Spleen (tissue), 11 donors: Measurements from ENCODE around the gene NFIX. TPM values are rescaled to one million over a fixed set of nuclear protein-coding genes. Genes with fewer than 3 reads are reported as not detected.
A peak's percentile ranks its signal among the peaks of the same experiment; 100 is the strongest.

Experiments used
- DNase-seq: peaks from one replicate; pipeline ENCODE4 v3.0.0-alpha.2; 2020
- H3K27ac ChIP-seq, 8 donors: fragments of 200-600 bp; sonication (generic) in 7 of 8; 1 replicate in 4 of 8; 2 replicates in 4 of 8; pipeline versions ENCODE4 v1.5.0 to v1.8.0; 2016 to 2021; ENCODE audit warnings: inconsistent platforms in 4 of 8, mild to moderate bottlenecking in 4 of 8, moderate library complexity in 1 of 8
- H3K27me3 ChIP-seq, 7 donors: fragments of 200-600 bp; sonication (generic) in 6 of 7; replicated peaks in 1 of 7; 1 replicate in 4 of 7; 2 replicates in 3 of 7; pipeline versions ENCODE4 v1.5.0 to v1.8.0; 2016 to 2021; ENCODE audit warnings: inconsistent platforms in 3 of 7, mild to moderate bottlenecking in 1 of 7
- H3K36me3 ChIP-seq, 6 donors: fragments of 200-600 bp; sonication (generic) in 5 of 6; 1 replicate in 4 of 6; 2 replicates in 2 of 6; pipeline versions ENCODE4 v1.5.0 to v1.8.0; 2016 to 2021; ENCODE audit warnings: inconsistent platforms in 2 of 6
- H3K4me1 ChIP-seq, 6 donors: fragments of 200-600 bp; sonication (generic) in 5 of 6; 1 replicate in 3 of 6; 2 replicates in 3 of 6; pipeline versions ENCODE4 v1.5.0 to v1.8.0; 2016 to 2021; ENCODE audit warnings: inconsistent platforms in 3 of 6
- H3K4me3 ChIP-seq, 8 donors: fragments of 200-600 bp; sonication (generic) in 7 of 8; 1 replicate in 4 of 8; 2 replicates in 4 of 8; pipeline versions ENCODE4 v1.5.0 to v1.8.0; 2016 to 2021; ENCODE audit warnings: inconsistent platforms in 4 of 8, mild to moderate bottlenecking in 4 of 8, moderate library complexity in 2 of 8
- H3K9me3 ChIP-seq, 8 donors: fragments of 200-600 bp; sonication (generic) in 7 of 8; 1 replicate in 4 of 8; 2 replicates in 4 of 8; pipeline versions ENCODE4 v1.5.0 to v1.8.0; 2016 to 2021; ENCODE audit warnings: inconsistent platforms in 4 of 8
- POLR2A ChIP-seq, 3 donors: fragments of 450-650 bp; IDR thresholded peaks; one replicate each; pipeline ENCODE4 v1.5.1; 2017; ENCODE audit warnings: antibody characterized with exemption in 3 of 3, mild to moderate bottlenecking in 1 of 3
- POLR2AphosphoS5 ChIP-seq, 3 donors: sonication (generic); formaldehyde crosslinking; IDR thresholded peaks; one replicate each; pipeline ENCODE4 v1.5.1; 2017; ENCODE audit warnings: antibody characterized with exemption in 3 of 3
- WGBS, 5 donors: extraction: QIAGEN DNeasy Blood & Tissue Kit in 3 of 5; methylation state at CpG; one replicate each; pipeline versions ENCODE4 v1.1.5 to v1.1.7; 2013 to 2018; 5-methylcytosine and 5-hydroxymethylcytosine counted together
- intact Hi-C: fragments of 100-400 bp; cut with DNase I; formaldehyde crosslinking; loops from one replicate; pipeline ENCODE4 v1.15.0; 2023; ENCODE audit warnings: low total_unique reads
- polyA plus RNA-seq, 3 donors: library from polyadenylated mRNA; stranded (reverse); fragments of 200-250 nt; gene quantifications; one replicate each; pipeline ENCODE4 v1.2.1, GENCODE V29; 2013
- total RNA-seq, 7 donors: library from RNA; depleted of rRNA in 3 of 7; stranded (reverse); fragments of >200 nt in 3 of 7; fragmentation: NEBNext Ultra II Directional in 4 of 7; extraction: Animal tissue kit (Norgen Biotek cat#: 25700) in 4 of 7; gene quantifications; one replicate each; pipeline versions ENCODE4 v1.1.0 to v1.2.1, GENCODE V29; 2016 to 2021
- TF ChIP-seq, protein P1 (sequence below), 11 experiments: fragments of 200-600 bp in 7 of 11; fragments of 450-650 bp in 4 of 11; sonication (generic) in 4 of 11; IDR thresholded peaks in 8 of 11; conservative IDR thresholded peaks in 3 of 11; 1 replicate in 7 of 11; 2 replicates in 4 of 11; pipeline versions ENCODE4 v1.4.0 to v1.8.0; 2016 to 2021; ENCODE audit warnings: antibody characterized with exemption in 11 of 11, inconsistent platforms in 4 of 11, mild to moderate bottlenecking in 1 of 11
- donor health status: healthy with polysubstance abuse.
- donor health status: DM: no; HTN: no; CAD: no; lungs with moderate emphysema.
- donor health status: DM: no; HTN: no; CAD: no.
- donor health status: Bipolar disorder and iron deficiency.
- donor health status: healthy.
- donor health status: DM: no; HTN: no; CAD: no.
- donor health status: DM: yes; HTN: yes; CAD: no.

Gene NFIX
- total and polyA plus RNA-seq, 10 donors, result 1.1 to 41.4 (median 17.5) TPM

DNA sequence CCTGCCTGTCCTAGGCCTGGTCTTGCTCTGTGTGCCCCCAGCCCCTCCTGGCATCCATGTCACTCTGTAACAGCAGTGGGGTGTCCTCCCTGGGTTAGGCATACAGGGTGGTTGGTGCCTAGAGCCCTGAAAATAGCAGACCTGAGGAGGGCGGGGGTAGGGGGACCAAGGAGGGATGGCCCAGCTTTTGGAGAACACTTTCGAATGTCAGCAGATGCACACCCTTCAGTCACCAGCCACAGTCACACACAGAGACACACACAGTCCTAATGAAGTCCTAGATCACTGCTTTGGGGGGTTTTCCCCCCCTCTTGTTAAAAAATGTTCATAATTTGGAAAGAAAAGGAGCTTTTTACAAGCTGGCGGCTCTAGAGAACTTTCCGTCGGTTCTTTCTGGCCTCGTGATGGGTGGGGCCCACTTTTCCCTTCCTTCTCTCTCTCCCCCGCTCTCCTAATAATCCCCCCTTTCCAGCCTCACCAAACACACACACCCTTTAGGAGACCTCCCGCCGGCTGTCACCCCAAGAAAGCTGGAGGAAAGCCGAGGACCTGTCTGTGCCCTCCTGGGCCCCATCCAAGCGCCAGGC is 59.4 kb downstream of the NFIX start:
- H3K27me3 ChIP-seq, result peaks cover 0 to 16% (median 0%) of the 10 kb centered on the region in 7 donors
- H3K4me3 ChIP-seq, result no peak overlapping the region
- peaks cover 19 to 84% (median 45%) of the 10 kb centered on the region in 6 donors for H3K4me1 ChIP-seq
- intact Hi-C loops, result no loop called here
- DNase-seq, result no peak
- WGBS, 5 donors, result 46 to 78% (median 65%) methylated on average over 11 of the region's 11 CpGs
- H3K27ac ChIP-seq, result peak overlapping the region in 7 of 8 donors; percentile 58 to 76 (median 66)
- H3K9me3 ChIP-seq, result no peaks in the 10 kb centered on the region
- TF ChIP-seq POLR2AphosphoS5 (IDR thresholded peaks at IDR 0.05), result no peak
- TF ChIP-seq POLR2A (IDR thresholded peaks at IDR 0.05), result no peak
- TF ChIP-seq, protein P1, sequence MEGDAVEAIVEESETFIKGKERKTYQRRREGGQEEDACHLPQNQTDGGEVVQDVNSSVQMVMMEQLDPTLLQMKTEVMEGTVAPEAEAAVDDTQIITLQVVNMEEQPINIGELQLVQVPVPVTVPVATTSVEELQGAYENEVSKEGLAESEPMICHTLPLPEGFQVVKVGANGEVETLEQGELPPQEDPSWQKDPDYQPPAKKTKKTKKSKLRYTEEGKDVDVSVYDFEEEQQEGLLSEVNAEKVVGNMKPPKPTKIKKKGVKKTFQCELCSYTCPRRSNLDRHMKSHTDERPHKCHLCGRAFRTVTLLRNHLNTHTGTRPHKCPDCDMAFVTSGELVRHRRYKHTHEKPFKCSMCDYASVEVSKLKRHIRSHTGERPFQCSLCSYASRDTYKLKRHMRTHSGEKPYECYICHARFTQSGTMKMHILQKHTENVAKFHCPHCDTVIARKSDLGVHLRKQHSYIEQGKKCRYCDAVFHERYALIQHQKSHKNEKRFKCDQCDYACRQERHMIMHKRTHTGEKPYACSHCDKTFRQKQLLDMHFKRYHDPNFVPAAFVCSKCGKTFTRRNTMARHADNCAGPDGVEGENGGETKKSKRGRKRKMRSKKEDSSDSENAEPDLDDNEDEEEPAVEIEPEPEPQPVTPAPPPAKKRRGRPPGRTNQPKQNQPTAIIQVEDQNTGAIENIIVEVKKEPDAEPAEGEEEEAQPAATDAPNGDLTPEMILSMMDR (IDR thresholded peaks at IDR 0.05 in 8 of 11, conservative IDR thresholded peaks at IDR 0.05 in 3 of 11), result no peak
- H3K36me3 ChIP-seq, result no peaks in the 10 kb centered on the region

DNA sequence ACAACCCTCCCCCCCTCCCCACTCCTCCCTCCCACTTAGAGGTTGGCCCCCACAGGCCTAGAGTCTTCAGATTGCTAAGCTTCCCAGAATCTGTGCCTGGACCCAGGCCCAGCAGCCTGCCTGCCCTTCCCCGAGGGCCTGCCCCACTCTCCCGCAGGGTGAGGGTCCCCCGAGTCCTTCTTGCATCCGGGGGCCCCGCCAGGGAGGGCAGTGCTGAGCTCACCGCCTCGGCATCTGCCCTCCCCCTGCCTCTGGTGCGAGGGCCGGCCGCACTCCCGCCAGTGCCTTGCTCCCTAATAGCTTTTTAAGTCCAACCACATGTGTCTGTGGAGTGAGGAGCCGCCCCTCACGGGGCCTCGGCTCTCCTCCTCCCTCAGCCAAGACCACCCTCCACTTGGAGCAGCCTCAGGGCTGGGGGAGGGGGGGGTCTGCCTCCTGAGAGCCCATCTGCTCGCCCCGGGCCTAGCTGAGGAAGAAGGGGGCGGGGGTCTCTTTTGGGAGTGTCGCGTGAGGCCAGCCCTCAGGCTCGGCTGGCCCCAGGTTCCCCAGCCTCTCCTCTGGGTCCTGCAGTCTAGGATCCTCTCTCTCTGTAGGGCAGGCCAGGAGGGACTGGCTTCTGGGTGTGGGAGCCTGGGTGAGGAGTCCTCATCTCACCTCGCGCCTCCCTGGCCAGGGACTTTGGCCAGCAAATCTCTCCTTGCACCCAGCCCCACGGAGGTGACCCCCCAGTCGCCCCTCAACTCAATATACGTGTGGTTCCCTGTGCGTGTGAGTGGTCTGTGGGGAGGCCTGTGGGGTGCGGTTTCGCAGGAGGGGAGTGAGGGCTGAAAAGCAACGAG is 60.2 kb downstream of the NFIX start:
- Histone ChIP-seq H3K4me3 (no peak overlapping the region), H3K27me3 (peaks cover 0 to 23% (median 0%) of the 10 kb centered on the region in 7 donors), H3K36me3 (no peaks in the 10 kb centered on the region), H3K9me3 (no peaks in the 10 kb centered on the region), H3K27ac (peak overlapping the region in 7 of 8 donors; percentile 58 to 76 (median 66)), H3K4me1 (peaks cover 23 to 89% (median 50%) of the 10 kb centered on the region in 6 donors)
- no peak for DNase-seq
- TF ChIP-seq, protein P1 (IDR thresholded peaks at IDR 0.05 in 8 of 11, conservative IDR thresholded peaks at IDR 0.05 in 3 of 11), result no peak
- TF ChIP-seq POLR2AphosphoS5 (IDR thresholded peaks at IDR 0.05) (peak in 2 of 3 donors; percentile 39 to 51), POLR2A (IDR thresholded peaks at IDR 0.05) (no peak)
- 55 to 73% (median 64%) methylated on average over 16 to 29 of the region's 29 CpGs for WGBS, 5 donors
- intact Hi-C loops, result no loop called here

DNA sequence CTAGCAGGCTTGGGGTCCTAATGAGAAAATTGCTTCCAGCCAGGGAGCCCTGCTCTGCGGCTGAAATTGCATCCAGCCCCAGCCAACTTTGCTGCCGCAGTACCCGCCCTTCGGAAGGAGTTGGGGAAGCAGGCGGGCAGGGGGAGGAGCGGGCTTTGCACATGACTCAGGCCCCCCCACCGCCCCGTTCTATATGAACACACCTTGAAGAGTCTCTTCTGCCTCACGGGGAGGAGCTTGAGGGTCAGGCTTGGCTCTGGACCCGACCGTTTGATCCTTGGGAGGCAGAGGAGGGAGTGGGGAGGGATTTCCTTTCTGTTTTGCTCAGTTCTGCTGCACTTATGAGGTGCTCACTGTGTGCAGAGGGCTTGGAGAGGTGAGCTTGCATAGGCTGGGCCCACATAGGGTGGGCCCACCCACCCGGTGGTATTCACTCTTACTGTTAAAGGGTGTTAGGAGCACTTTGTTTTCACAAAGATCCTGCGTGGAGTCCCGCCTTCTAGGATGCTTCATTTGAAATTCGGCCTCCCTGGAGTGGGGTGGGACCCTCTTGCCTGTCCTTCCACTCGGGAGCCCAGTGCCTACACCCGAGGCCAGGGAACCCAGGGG is 60.9 kb downstream of the NFIX start:
- Histone ChIP-seq H3K27me3 (peaks cover 0 to 26% (median 0%) of the 10 kb centered on the region in 7 donors), H3K4me1 (peaks cover 26 to 90% (median 54%) of the 10 kb centered on the region in 6 donors), H3K4me3 (no peak overlapping the region), H3K9me3 (no peaks in the 10 kb centered on the region), H3K36me3 (no peaks in the 10 kb centered on the region), H3K27ac (peak overlapping the region in 7 of 8 donors; percentile 58 to 76 (median 66))
- no peak for TF ChIP-seq POLR2A (IDR thresholded peaks at IDR 0.05)
- TF ChIP-seq POLR2AphosphoS5 (IDR thresholded peaks at IDR 0.05), result no peak
- TF ChIP-seq, protein P1 (IDR thresholded peaks at IDR 0.05 in 8 of 11, conservative IDR thresholded peaks at IDR 0.05 in 3 of 11), result no peak
- intact Hi-C loops, result no loop called here
- 58 to 83% (median 76%) methylated on average over 16 to 17 of the region's 17 CpGs for WGBS, 5 donors
- no peak for DNase-seq
